ENCODE results near the gene E2F1. TPM values are rescaled to one million over a fixed set of nuclear protein-coding genes. Genes with fewer than 3 reads are reported as not detected.
A peak's percentile ranks its signal among the peaks of the same experiment; 100 is the strongest.

The E2F1 gene
- total and polyA plus RNA-seq, 4 donors, result 4.2 to 10.9 (median 8.5) TPM

- ATAC-seq (ENCODE audit: insufficient read depth, low FRiP score), result no peak
- TF ChIP-seq, protein P1, sequence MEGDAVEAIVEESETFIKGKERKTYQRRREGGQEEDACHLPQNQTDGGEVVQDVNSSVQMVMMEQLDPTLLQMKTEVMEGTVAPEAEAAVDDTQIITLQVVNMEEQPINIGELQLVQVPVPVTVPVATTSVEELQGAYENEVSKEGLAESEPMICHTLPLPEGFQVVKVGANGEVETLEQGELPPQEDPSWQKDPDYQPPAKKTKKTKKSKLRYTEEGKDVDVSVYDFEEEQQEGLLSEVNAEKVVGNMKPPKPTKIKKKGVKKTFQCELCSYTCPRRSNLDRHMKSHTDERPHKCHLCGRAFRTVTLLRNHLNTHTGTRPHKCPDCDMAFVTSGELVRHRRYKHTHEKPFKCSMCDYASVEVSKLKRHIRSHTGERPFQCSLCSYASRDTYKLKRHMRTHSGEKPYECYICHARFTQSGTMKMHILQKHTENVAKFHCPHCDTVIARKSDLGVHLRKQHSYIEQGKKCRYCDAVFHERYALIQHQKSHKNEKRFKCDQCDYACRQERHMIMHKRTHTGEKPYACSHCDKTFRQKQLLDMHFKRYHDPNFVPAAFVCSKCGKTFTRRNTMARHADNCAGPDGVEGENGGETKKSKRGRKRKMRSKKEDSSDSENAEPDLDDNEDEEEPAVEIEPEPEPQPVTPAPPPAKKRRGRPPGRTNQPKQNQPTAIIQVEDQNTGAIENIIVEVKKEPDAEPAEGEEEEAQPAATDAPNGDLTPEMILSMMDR (IDR thresholded peaks at IDR 0.05; ENCODE audit: control extremely low read depth, extremely low read depth), result no peak
Measured at GRCh38 chr20:33687993-33688937, 2.1 kb upstream of the E2F1 start.

GRCh38 chr20:33687370-33687915, 1.3 kb upstream of the E2F1 start:
- H3K9ac ChIP-seq (ENCODE audit: insufficient read depth in 1 of 2, low read length in 2 of 2), result no peak overlapping the region
- TF ChIP-seq, protein P1 (IDR thresholded peaks at IDR 0.05; ENCODE audit: control extremely low read depth, extremely low read depth), result no peak
- DNase-seq (no peak), ATAC-seq (ENCODE audit: insufficient read depth, low FRiP score) (no peak)
- peaks cover 0 to 25% (median 18%) of the 10 kb centered on the region in 5 donors for H3K4me1 ChIP-seq (ENCODE audit: control insufficient read depth in 5 of 5, insufficient read depth in 5 of 5, low read length in 5 of 5)
- no peaks in the 10 kb centered on the region for H3K36me3 ChIP-seq (ENCODE audit: control insufficient read depth in 4 of 4, insufficient read depth in 4 of 4, low read length in 4 of 4)
- no peaks in the 10 kb centered on the region for H3K9me3 ChIP-seq (ENCODE audit: control insufficient read depth in 4 of 4, insufficient read depth in 3 of 4, low read length in 3 of 4)
- peak overlapping the region in 1 of 2 donors; percentile 13 for H3K27ac ChIP-seq (ENCODE audit: low read depth in 1 of 2, low read length in 1 of 2)
- H3K27me3 ChIP-seq (ENCODE audit: control insufficient read depth in 3 of 3, insufficient read depth in 3 of 3, low read length in 2 of 3), result no peaks in the 10 kb centered on the region
- H3K4me3 ChIP-seq, result no peak overlapping the region
- 68 to 70% methylated on average over 8 of the region's 8 CpGs for WGBS, 2 donors

More at GRCh38 chr20:33687993-33688937, 2.1 kb upstream of the E2F1 start:
- 79 to 98% methylated on average over 3 of the region's 3 CpGs for WGBS, 2 donors
- Histone ChIP-seq H3K27me3 (ENCODE audit: control insufficient read depth in 3 of 3, insufficient read depth in 3 of 3, low read length in 2 of 3) (no peaks in the 10 kb centered on the region), H3K9me3 (ENCODE audit: control insufficient read depth in 4 of 4, insufficient read depth in 3 of 4, low read length in 3 of 4) (no peaks in the 10 kb centered on the region), H3K9ac (ENCODE audit: insufficient read depth in 1 of 2, low read length in 2 of 2) (no peak overlapping the region), H3K27ac (ENCODE audit: low read depth in 1 of 2, low read length in 1 of 2) (peak overlapping the region in 1 of 2 donors; percentile 35), H3K4me1 (ENCODE audit: control insufficient read depth in 5 of 5, insufficient read depth in 5 of 5, low read length in 5 of 5) (peaks cover 0 to 25% (median 18%) of the 10 kb centered on the region in 5 donors), H3K4me3 (no peak overlapping the region), H3K36me3 (ENCODE audit: control insufficient read depth in 4 of 4, insufficient read depth in 4 of 4, low read length in 4 of 4) (no peaks in the 10 kb centered on the region)
- no peak for DNase-seq

DNA sequence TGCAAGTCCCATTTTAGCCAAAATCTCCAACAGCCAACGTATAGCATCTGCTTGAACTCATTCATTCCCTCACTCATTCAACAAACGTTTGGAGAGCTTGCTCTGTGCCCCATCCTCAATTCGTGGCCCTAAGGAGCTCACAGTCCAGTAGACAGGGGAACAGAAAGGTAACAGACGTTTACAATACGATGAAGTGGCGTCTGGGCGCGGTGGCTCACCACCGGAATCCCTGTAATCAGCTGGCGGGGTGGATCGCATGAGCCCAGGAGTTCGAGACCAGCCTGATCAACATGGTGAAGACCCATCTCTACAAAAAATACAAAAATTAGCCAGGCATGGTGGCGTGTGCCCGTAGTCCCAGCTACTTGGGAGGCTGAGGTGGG, 790 bp upstream of the E2F1 start:
- Histone ChIP-seq H3K4me1 (ENCODE audit: control insufficient read depth in 5 of 5, insufficient read depth in 5 of 5, low read length in 5 of 5) (peaks cover 0 to 28% (median 18%) of the 10 kb centered on the region in 5 donors), H3K36me3 (ENCODE audit: control insufficient read depth in 4 of 4, insufficient read depth in 4 of 4, low read length in 4 of 4) (no peaks in the 10 kb centered on the region), H3K27ac (ENCODE audit: low read depth in 1 of 2, low read length in 1 of 2) (peak overlapping the region in 1 of 2 donors; percentile 50), H3K9me3 (ENCODE audit: control insufficient read depth in 4 of 4, insufficient read depth in 3 of 4, low read length in 3 of 4) (no peaks in the 10 kb centered on the region), H3K27me3 (ENCODE audit: control insufficient read depth in 3 of 3, insufficient read depth in 3 of 3, low read length in 2 of 3) (no peaks in the 10 kb centered on the region), H3K9ac (ENCODE audit: insufficient read depth in 1 of 2, low read length in 2 of 2) (no peak overlapping the region), H3K4me3 (no peak overlapping the region)
- WGBS, 2 donors, result 77 to 85% methylated on average over 14 of the region's 14 CpGs
- TF ChIP-seq, protein P1 (IDR thresholded peaks at IDR 0.05; ENCODE audit: control extremely low read depth, extremely low read depth), result no peak
- DNase-seq (no peak), ATAC-seq (ENCODE audit: insufficient read depth, low FRiP score) (no peak)

Measured in lung (tissue), 12 donors.